HUDEP-2 (cell line): Measurements from ENCODE around the gene NINL.

Experiments
- DNase-seq, 76 experiments: peaks; one replicate each; lab custom pipeline; 2025; ENCODE audit not compliant: unreplicated experiment in 76 of 76; lab: John Stamatoyannopoulos, UW

Gene NINL

GRCh38 chr20:25469558-25469957 is 115.8 kb downstream of the NINL start:
- no peak for DNase-seq

- DNase-seq: no peak
These were observed 116.9 kb downstream of the NINL start for GRCh38 chr20:25468126-25469075.

- no peak for DNase-seq
These were observed 117.9 kb downstream of the NINL start for GRCh38 chr20:25467441-25467840.

- no peak for DNase-seq
These were observed 118.5 kb downstream of the NINL start for GRCh38 chr20:25466846-25467245.

GRCh38 chr20:25465243-25466135 is 119.8 kb downstream of the NINL start:
- DNase-seq: no peak

GRCh38 chr20:25464501-25465242 is 120.7 kb downstream of the NINL start:
- DNase-seq: no peak

GRCh38 chr20:25461786-25462545 is 123.4 kb downstream of the NINL start:
- no peak for DNase-seq

- DNase-seq: no peak
These were observed 124.1 kb downstream of the NINL start for GRCh38 chr20:25461281-25461650.

- no peak for DNase-seq
These were observed 124.6 kb downstream of the NINL start for GRCh38 chr20:25460566-25461280.

GRCh38 chr20:25459916-25460535 is 125.3 kb downstream of the NINL start:
- no peak for DNase-seq

GRCh38 chr20:25459111-25459830 is 126.1 kb downstream of the NINL start:
- DNase-seq: no peak

GRCh38 chr20:25457886-25458680 is 127.2 kb downstream of the NINL start:
- DNase-seq: no peak

- DNase-seq: no peak
These were observed 131.0 kb downstream of the NINL start for GRCh38 chr20:25454153-25454900.

- DNase-seq: no peak
These were observed 132.1 kb downstream of the NINL start for GRCh38 chr20:25453035-25453810.

GRCh38 chr20:25452333-25452732 is 133.0 kb downstream of the NINL start:
- DNase-seq: no peak

GRCh38 chr20:25447671-25448070 is 137.7 kb downstream of the NINL start:
- no peak for DNase-seq
